ENCODE data around the gene UTP25. TPM values are rescaled to one million over a fixed set of nuclear protein-coding genes. Genes with fewer than 3 reads are reported as not detected.

The UTP25 gene
- total RNA-seq, 1 experiment from 2014 or later: 14.3 TPM

DNA sequence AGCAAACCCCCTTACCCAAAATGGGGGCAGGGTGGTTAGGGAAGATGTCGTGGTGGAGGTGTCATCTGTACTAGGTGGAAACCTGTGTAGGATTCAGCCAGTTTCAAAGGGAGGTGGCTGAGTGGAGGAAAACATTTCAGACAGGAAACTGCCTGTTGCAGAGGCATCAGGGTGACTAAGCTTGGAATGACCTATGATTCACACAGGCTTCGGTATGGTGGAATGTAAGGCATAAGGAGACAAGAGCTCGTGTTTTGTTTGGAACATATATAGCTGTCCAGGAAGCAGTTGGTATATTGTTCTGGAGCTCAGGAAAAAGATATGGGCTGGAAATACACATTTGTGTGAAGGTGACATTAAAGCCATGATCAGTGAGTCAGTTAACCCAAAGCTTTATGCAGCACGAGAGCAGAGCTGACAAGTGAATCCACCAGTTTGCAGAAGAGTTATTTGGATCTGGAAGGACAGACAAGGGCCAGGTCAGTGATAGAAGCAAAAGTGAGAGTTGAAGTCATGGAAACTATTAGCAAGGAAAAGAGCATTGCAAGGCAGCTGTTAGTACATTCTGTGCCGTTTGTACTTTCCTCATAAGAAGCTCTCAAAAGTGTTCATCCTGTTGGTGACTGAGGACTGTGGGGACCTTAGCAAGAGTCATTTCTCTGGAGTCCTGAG, 12.2 kb downstream of the UTP25 start:
- Histone ChIP-seq H3K4me1 (ENCODE audit: insufficient read depth, low read length) (peaks cover 26% of the 10 kb centered on the region), H3K4me3 (ENCODE audit: low read length) (peak overlapping the region; percentile 17; the same call in 1 of the 2 replicates), H3K79me2 (ENCODE audit: low read length) (peaks cover 16% of the 10 kb centered on the region), H3K36me3 (ENCODE audit: low read depth, low read length) (peaks cover 88% of the 10 kb centered on the region), H3K9me3 (ENCODE audit: low read length) (no peaks in the 10 kb centered on the region), H2AFZ (ENCODE audit: low read length) (no peak overlapping the region), H4K20me1 (ENCODE audit: low read length) (no peaks in the 10 kb centered on the region), H3K9me2 (replicated peaks; ENCODE audit: low read length) (no peaks in the 10 kb centered on the region), H3K27me3 (ENCODE audit: low read length) (no peaks in the 10 kb centered on the region), H3F3A (ENCODE audit: low read length, unreplicated experiment) (peaks cover 14% of the 10 kb centered on the region), H3K27ac (ENCODE audit: low read length) (peak overlapping the region; percentile 79), H3K9ac (ENCODE audit: low read length) (peak overlapping the region; percentile 19; the same call in 1 of the 2 replicates), H3K4me2 (ENCODE audit: low read length) (peak overlapping the region; percentile 59)
- TF ChIP-seq EZH2 (IDR thresholded peaks at IDR 0.05; ENCODE audit: low read length, unreplicated experiment) (no peak), EZH2phosphoT487 (IDR thresholded peaks at IDR 0.05; ENCODE audit: borderline replicate concordance, low read length) (no peak)
- DNase-seq: peak; percentile 96
- intact Hi-C loops (cut with micrococcal nuclease): no loop called here
- ATAC-seq: peak; percentile 99
- no TSS peak for BruUV-seq (replicated peaks)
- CTCF ChIA-PET: interaction anchor here (0.8 to 1.7 kb wide), 3 partner anchors 10 to 17 kb away, joined by 4 to 9 read pairs (median 6); no protein-coding TSS in a partner anchor
- POLR2A ChIA-PET (ENCODE audit: unreplicated experiment): interaction anchor here (0.5 to 0.9 kb wide), 4 partner anchors 9 to 190 kb away, joined by 3 to 15 read pairs (median 4); partner anchors contain the start of gene C1orf74

DNA sequence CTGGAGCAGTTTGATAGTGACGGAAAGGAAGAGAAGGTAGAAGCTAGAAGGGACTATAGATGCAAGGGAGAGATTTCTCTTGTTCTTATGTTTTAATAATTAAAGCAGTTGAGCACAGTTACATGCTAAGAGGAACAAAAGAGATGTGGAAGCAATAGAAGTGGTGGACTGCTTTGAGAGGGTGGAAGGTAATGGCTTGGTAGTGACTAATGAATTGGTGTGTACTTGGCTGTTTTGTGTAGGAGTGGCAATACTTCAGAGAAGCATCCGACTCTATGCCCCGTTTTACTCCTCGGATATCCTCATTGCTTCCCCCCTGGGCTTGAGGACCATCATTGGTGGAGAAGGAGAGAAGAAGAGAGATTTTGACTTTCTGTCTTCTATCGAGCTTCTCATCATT, 12.8 kb downstream of the UTP25 start:
- no peak overlapping the region for H2AFZ ChIP-seq (ENCODE audit: low read length)
- ChIA-PET CTCF (interaction anchor here (0.8 to 1.7 kb wide), 3 partner anchors 10 to 17 kb away, joined by 4 to 9 read pairs (median 6); no protein-coding TSS in a partner anchor), POLR2A (ENCODE audit: unreplicated experiment) (interaction anchor here (0.5 to 0.6 kb wide), 3 partner anchors 50 to 173 kb away, joined by 3 to 4 read pairs (median 4); partner anchors contain the start of gene C1orf74)
- peak overlapping the region; percentile 19; the same call in 1 of the 2 replicates for H3K9ac ChIP-seq (ENCODE audit: low read length)
- no TSS peak for BruUV-seq (replicated peaks)
- H3K79me2 ChIP-seq (ENCODE audit: low read length): peaks cover 16% of the 10 kb centered on the region
- H3K27ac ChIP-seq (ENCODE audit: low read length): peak overlapping the region; percentile 79
- peak overlapping the region; percentile 17; the same call in 1 of the 2 replicates for H3K4me3 ChIP-seq (ENCODE audit: low read length)
- DNase-seq: no peak
- no peaks in the 10 kb centered on the region for H3K9me3 ChIP-seq (ENCODE audit: low read length)
- H3K4me2 ChIP-seq (ENCODE audit: low read length): peak overlapping the region; percentile 59
- no peaks in the 10 kb centered on the region for H4K20me1 ChIP-seq (ENCODE audit: low read length)
- TF ChIP-seq EZH2 (IDR thresholded peaks at IDR 0.05; ENCODE audit: low read length, unreplicated experiment) (no peak), EZH2phosphoT487 (IDR thresholded peaks at IDR 0.05; ENCODE audit: borderline replicate concordance, low read length) (no peak)
- TF ChIP-seq, protein P1, sequence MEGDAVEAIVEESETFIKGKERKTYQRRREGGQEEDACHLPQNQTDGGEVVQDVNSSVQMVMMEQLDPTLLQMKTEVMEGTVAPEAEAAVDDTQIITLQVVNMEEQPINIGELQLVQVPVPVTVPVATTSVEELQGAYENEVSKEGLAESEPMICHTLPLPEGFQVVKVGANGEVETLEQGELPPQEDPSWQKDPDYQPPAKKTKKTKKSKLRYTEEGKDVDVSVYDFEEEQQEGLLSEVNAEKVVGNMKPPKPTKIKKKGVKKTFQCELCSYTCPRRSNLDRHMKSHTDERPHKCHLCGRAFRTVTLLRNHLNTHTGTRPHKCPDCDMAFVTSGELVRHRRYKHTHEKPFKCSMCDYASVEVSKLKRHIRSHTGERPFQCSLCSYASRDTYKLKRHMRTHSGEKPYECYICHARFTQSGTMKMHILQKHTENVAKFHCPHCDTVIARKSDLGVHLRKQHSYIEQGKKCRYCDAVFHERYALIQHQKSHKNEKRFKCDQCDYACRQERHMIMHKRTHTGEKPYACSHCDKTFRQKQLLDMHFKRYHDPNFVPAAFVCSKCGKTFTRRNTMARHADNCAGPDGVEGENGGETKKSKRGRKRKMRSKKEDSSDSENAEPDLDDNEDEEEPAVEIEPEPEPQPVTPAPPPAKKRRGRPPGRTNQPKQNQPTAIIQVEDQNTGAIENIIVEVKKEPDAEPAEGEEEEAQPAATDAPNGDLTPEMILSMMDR (conservative IDR thresholded peaks at IDR 0.05; ENCODE audit: low read depth, low read length): no peak
- peaks cover 26% of the 10 kb centered on the region for H3K4me1 ChIP-seq (ENCODE audit: insufficient read depth, low read length)
- intact Hi-C loops (cut with micrococcal nuclease): no loop called here
- no peaks in the 10 kb centered on the region for H3K27me3 ChIP-seq (ENCODE audit: low read length)
- H3F3A ChIP-seq (ENCODE audit: low read length, unreplicated experiment): peaks cover 14% of the 10 kb centered on the region
- H3K9me2 ChIP-seq (replicated peaks; ENCODE audit: low read length): no peaks in the 10 kb centered on the region
- ATAC-seq: no peak
- peaks cover 88% of the 10 kb centered on the region for H3K36me3 ChIP-seq (ENCODE audit: low read depth, low read length)

DNA sequence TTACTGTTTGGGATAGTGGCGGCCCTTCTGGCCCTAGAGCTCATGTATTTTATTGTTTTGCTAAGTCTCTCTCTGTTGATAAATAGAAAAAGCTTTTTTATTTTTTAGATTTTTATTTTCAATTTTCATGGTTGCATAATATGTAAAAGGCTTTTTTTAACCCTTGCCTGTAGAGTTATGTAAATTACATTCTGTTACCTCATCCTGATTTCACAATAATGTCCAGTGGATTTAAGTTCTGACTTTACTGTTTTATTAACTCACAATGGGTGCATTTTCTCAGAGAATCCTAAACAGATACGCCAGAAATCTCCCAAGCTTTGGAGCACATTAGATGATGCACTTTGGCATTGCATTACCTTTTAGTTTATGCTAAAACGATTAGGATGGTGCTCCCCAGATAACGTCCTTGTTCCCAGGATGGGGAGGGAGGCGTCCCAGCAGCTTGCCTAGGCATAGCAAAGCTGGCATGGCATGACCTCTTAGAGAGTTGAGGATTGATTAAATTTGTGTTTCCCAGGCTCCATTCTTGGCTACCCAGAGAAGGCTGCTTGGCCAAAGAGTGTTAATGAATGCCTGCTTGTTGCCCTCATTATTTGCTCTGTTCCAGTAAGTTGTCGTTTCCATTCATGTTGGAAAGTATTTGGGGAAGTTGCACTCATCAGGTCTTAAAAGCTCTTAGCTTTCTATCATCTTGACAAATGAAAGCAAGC, 17.1 kb downstream of the UTP25 start:
- Histone ChIP-seq H3K27me3 (ENCODE audit: low read length) (no peaks in the 10 kb centered on the region), H3K9me2 (replicated peaks; ENCODE audit: low read length) (no peaks in the 10 kb centered on the region), H2AFZ (ENCODE audit: low read length) (no peak overlapping the region), H4K20me1 (ENCODE audit: low read length) (no peaks in the 10 kb centered on the region), H3K4me3 (ENCODE audit: low read length) (no peak overlapping the region), H3K9me3 (ENCODE audit: low read length) (no peaks in the 10 kb centered on the region), H3K4me1 (ENCODE audit: insufficient read depth, low read length) (peaks cover 13% of the 10 kb centered on the region), H3K79me2 (ENCODE audit: low read length) (peaks cover 16% of the 10 kb centered on the region), H3K27ac (ENCODE audit: low read length) (no peak overlapping the region), H3K36me3 (ENCODE audit: low read depth, low read length) (peaks cover 73% of the 10 kb centered on the region), H3K9ac (ENCODE audit: low read length) (no peak overlapping the region), H3F3A (ENCODE audit: low read length, unreplicated experiment) (peaks cover 9% of the 10 kb centered on the region), H3K4me2 (ENCODE audit: low read length) (no peak overlapping the region)
- intact Hi-C loops (cut with micrococcal nuclease): no loop called here
- DNase-seq: no peak
- no peak for TF ChIP-seq EZH2 (IDR thresholded peaks at IDR 0.05; ENCODE audit: low read length, unreplicated experiment)
- no peak for TF ChIP-seq EZH2phosphoT487 (IDR thresholded peaks at IDR 0.05; ENCODE audit: borderline replicate concordance, low read length)
- TF ChIP-seq, protein P1 (conservative IDR thresholded peaks at IDR 0.05; ENCODE audit: low read depth, low read length): no peak
- POLR2A ChIA-PET (ENCODE audit: unreplicated experiment): interaction anchor here (0.6 to 0.7 kb wide), 3 partner anchors 27 to 408 kb away, joined by 4 to 7 read pairs (median 4); no protein-coding TSS in a partner anchor
- no TSS peak for BruUV-seq (replicated peaks)
- ATAC-seq: no peak
- CTCF ChIA-PET: no interaction called here
